Medulla oblongata (tissue), 1 donor: ENCODE measurements around the gene APLP2.
"Not testable (repeated sequence)": the region's sequence is repeated elsewhere in the genome, so short reads cannot be mapped to it uniquely, and the experiment has no call there.

Experiments used
- DNase-seq: peaks from one replicate; pipeline ENCODE4 v3.0.0-alpha.2; 2015; ENCODE audit errors: extremely low spot score

Gene APLP2

GRCh38 chr11:130193551-130193950, 123.9 kb downstream of the APLP2 start:
- not testable (repeated sequence) for DNase-seq
